HEK293 (cell line): ENCODE measurements around the gene HDAC1.

ENCODE experiments used
- IKZF3 ChIP-seq: fragments of 450-650 bp; IDR thresholded peaks from 2 replicates; pipeline ENCODE4 v1.5.0; 2018; ENCODE audit warnings: missing biosample characterization, mild to moderate bottlenecking, missing genetic modification characterization, moderate library complexity
- SP7 ChIP-seq: fragments of 450-650 bp; formaldehyde crosslinking; IDR thresholded peaks from 2 replicates; pipeline ENCODE4 v1.5.1; 2016; ENCODE audit warnings: missing biosample characterization, missing genetic modification characterization
- TCF7L2 ChIP-seq: IDR thresholded peaks from 2 replicates; pipeline ENCODE4 v1.6.1; 2011; ENCODE audit warnings: low read depth, mild to moderate bottlenecking, inconsistent platforms, low read length, moderate library complexity, borderline replicate concordance
- YY1 ChIP-seq: fragments of 450-650 bp; formaldehyde crosslinking; IDR thresholded peaks from 2 replicates; pipeline ENCODE4 v1.5.1; 2018; ENCODE audit warnings: missing biosample characterization, missing genetic modification characterization
- ZNF2 ChIP-seq: fragments of 450-650 bp; formaldehyde crosslinking; IDR thresholded peaks from 2 replicates; pipeline ENCODE4 v1.5.1; 2016; ENCODE audit warnings: missing biosample characterization, missing genetic modification characterization
- ZNF302 ChIP-seq: fragments of 450-650 bp; formaldehyde crosslinking; IDR thresholded peaks from 2 replicates; pipeline ENCODE4 v1.5.1; 2016; ENCODE audit warnings: missing biosample characterization, missing genetic modification characterization, low read depth
- ZNF544 ChIP-seq: fragments of 450-650 bp; formaldehyde crosslinking; IDR thresholded peaks from 2 replicates; pipeline ENCODE4 v1.5.0; 2017; ENCODE audit warnings: missing biosample characterization, missing genetic modification characterization
- ZNF549 ChIP-seq: fragments of 450-650 bp; IDR thresholded peaks from 2 replicates; pipeline ENCODE4 v1.5.1; 2018; ENCODE audit warnings: missing biosample characterization, missing genetic modification characterization, mild to moderate bottlenecking, inconsistent platforms, moderate library complexity
- ZNF600 ChIP-seq: fragments of 450-650 bp; formaldehyde crosslinking; IDR thresholded peaks from 2 replicates; pipeline ENCODE4 v1.5.1; 2016; ENCODE audit warnings: missing biosample characterization, missing genetic modification characterization
- ZNF660 ChIP-seq: fragments of 450-650 bp; IDR thresholded peaks from 2 replicates; pipeline ENCODE4 v1.5.1; 2018; ENCODE audit warnings: missing biosample characterization, mild to moderate bottlenecking, missing genetic modification characterization
- ZNF664 ChIP-seq: fragments of 450-650 bp; formaldehyde crosslinking; IDR thresholded peaks from 2 replicates; pipeline ENCODE4 v1.5.1; 2016; ENCODE audit warnings: missing biosample characterization, missing genetic modification characterization
- ZNF830 ChIP-seq: fragments of 450-650 bp; IDR thresholded peaks from 2 replicates; pipeline ENCODE4 v1.5.0; 2018; ENCODE audit warnings: missing biosample characterization, missing genetic modification characterization, low read depth, mild to moderate bottlenecking, moderate library complexity
- TF ChIP-seq, protein P1 (sequence below): fragments of 450-650 bp; IDR thresholded peaks from 2 replicates; pipeline ENCODE4 v1.5.1; 2018; ENCODE audit warnings: missing biosample characterization, mild to moderate bottlenecking, missing genetic modification characterization
- TF ChIP-seq, protein P2 (sequence below): fragments of 450-650 bp; formaldehyde crosslinking; IDR thresholded peaks from 2 replicates; pipeline ENCODE4 v1.5.1; 2016; ENCODE audit warnings: missing biosample characterization, missing genetic modification characterization, borderline replicate concordance
- TF ChIP-seq, protein P3 (sequence below): fragments of 450-650 bp; formaldehyde crosslinking; IDR thresholded peaks from 2 replicates; pipeline ENCODE4 v1.5.1; 2017; ENCODE audit warnings: missing biosample characterization, missing genetic modification characterization
- TF ChIP-seq, protein P4 (sequence below): fragments of 450-650 bp; formaldehyde crosslinking; conservative IDR thresholded peaks from 2 replicates; pipeline ENCODE4 v1.5.1; 2016; ENCODE audit warnings: low read depth, missing biosample characterization, missing genetic modification characterization
- TF ChIP-seq, protein P5 (sequence below): sonication (generic); formaldehyde crosslinking; IDR thresholded peaks from 2 replicates; pipeline ENCODE4 v1.8.1; 2022; ENCODE audit warnings: mild to moderate bottlenecking, moderate library complexity, missing genetic modification reagents
- TF ChIP-seq, protein P6 (sequence below): fragments of 450-650 bp; formaldehyde crosslinking; IDR thresholded peaks from 2 replicates; pipeline ENCODE4 v1.5.1; 2016; ENCODE audit warnings: missing biosample characterization, missing genetic modification characterization, borderline replicate concordance

Gene HDAC1

DNA sequence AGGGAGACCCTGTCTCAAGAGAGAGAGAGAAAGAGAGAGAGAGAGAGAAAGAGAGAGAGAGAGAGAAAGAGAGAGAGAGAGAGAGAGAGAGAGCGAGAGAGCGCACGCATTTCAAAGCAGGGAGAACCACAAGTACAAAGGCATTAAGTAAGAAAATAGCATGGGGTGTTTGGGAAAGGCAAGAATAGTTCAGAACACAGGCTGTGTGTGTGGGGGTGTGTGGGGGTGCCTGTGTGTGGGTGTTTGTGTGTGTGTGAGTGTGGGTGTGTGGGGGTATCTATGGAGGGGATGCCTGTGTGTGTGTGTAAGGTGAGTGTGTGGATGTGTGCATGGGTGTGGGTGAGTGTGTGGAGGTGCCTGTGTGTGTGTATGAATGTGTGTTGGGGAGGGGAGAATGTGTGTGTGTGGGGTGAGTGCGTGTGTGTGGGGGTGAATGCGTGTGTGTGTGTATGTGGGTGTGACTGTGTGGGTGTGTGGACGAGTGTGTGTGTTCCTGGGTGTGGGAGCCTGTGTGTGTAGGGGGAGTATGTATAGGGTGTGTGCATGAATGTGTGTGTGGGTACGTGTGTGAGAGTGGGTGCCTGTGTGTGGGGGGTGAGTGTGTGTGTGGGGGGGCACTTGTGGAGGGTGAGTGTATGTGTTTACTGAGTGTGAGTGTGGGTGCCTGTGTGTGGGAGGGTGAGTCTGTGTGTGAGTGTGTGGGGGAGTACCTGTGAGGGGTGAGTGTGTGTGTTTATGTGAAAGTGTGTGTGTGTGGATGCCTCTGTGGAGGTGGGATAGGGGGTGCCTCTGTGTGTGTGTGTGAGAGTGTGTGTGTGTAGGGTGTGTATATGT, 19.1 kb upstream of the HDAC1 start (continued):
- TF ChIP-seq YY1, result no peak
- TF ChIP-seq IKZF3, result no peak
- TF ChIP-seq, protein P1, sequence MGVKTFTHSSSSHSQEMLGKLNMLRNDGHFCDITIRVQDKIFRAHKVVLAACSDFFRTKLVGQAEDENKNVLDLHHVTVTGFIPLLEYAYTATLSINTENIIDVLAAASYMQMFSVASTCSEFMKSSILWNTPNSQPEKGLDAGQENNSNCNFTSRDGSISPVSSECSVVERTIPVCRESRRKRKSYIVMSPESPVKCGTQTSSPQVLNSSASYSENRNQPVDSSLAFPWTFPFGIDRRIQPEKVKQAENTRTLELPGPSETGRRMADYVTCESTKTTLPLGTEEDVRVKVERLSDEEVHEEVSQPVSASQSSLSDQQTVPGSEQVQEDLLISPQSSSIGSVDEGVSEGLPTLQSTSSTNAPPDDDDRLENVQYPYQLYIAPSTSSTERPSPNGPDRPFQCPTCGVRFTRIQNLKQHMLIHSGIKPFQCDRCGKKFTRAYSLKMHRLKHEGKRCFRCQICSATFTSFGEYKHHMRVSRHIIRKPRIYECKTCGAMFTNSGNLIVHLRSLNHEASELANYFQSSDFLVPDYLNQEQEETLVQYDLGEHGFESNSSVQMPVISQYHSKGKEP, result no peak
- TF ChIP-seq, protein P2, sequence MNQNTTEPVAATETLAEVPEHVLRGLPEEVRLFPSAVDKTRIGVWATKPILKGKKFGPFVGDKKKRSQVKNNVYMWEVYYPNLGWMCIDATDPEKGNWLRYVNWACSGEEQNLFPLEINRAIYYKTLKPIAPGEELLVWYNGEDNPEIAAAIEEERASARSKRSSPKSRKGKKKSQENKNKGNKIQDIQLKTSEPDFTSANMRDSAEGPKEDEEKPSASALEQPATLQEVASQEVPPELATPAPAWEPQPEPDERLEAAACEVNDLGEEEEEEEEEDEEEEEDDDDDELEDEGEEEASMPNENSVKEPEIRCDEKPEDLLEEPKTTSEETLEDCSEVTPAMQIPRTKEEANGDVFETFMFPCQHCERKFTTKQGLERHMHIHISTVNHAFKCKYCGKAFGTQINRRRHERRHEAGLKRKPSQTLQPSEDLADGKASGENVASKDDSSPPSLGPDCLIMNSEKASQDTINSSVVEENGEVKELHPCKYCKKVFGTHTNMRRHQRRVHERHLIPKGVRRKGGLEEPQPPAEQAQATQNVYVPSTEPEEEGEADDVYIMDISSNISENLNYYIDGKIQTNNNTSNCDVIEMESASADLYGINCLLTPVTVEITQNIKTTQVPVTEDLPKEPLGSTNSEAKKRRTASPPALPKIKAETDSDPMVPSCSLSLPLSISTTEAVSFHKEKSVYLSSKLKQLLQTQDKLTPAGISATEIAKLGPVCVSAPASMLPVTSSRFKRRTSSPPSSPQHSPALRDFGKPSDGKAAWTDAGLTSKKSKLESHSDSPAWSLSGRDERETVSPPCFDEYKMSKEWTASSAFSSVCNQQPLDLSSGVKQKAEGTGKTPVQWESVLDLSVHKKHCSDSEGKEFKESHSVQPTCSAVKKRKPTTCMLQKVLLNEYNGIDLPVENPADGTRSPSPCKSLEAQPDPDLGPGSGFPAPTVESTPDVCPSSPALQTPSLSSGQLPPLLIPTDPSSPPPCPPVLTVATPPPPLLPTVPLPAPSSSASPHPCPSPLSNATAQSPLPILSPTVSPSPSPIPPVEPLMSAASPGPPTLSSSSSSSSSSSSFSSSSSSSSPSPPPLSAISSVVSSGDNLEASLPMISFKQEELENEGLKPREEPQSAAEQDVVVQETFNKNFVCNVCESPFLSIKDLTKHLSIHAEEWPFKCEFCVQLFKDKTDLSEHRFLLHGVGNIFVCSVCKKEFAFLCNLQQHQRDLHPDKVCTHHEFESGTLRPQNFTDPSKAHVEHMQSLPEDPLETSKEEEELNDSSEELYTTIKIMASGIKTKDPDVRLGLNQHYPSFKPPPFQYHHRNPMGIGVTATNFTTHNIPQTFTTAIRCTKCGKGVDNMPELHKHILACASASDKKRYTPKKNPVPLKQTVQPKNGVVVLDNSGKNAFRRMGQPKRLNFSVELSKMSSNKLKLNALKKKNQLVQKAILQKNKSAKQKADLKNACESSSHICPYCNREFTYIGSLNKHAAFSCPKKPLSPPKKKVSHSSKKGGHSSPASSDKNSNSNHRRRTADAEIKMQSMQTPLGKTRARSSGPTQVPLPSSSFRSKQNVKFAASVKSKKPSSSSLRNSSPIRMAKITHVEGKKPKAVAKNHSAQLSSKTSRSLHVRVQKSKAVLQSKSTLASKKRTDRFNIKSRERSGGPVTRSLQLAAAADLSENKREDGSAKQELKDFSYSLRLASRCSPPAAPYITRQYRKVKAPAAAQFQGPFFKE (tag by site-specific recombination), result no peak
- 0 out of 2 replicates have a peak, but pooled peaks have one; percentile 29 for TF ChIP-seq ZNF600
- no peak for TF ChIP-seq ZNF549 (tag by site-specific recombination)
- TF ChIP-seq TCF7L2, result no peak
- no peak for TF ChIP-seq ZNF830 (tag by site-specific recombination)
- TF ChIP-seq ZNF302 (tag by site-specific recombination), result no peak
- TF ChIP-seq, protein P3, sequence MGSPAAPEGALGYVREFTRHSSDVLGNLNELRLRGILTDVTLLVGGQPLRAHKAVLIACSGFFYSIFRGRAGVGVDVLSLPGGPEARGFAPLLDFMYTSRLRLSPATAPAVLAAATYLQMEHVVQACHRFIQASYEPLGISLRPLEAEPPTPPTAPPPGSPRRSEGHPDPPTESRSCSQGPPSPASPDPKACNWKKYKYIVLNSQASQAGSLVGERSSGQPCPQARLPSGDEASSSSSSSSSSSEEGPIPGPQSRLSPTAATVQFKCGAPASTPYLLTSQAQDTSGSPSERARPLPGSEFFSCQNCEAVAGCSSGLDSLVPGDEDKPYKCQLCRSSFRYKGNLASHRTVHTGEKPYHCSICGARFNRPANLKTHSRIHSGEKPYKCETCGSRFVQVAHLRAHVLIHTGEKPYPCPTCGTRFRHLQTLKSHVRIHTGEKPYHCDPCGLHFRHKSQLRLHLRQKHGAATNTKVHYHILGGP (tag by site-specific recombination), result no peak
- TF ChIP-seq, protein P4, sequence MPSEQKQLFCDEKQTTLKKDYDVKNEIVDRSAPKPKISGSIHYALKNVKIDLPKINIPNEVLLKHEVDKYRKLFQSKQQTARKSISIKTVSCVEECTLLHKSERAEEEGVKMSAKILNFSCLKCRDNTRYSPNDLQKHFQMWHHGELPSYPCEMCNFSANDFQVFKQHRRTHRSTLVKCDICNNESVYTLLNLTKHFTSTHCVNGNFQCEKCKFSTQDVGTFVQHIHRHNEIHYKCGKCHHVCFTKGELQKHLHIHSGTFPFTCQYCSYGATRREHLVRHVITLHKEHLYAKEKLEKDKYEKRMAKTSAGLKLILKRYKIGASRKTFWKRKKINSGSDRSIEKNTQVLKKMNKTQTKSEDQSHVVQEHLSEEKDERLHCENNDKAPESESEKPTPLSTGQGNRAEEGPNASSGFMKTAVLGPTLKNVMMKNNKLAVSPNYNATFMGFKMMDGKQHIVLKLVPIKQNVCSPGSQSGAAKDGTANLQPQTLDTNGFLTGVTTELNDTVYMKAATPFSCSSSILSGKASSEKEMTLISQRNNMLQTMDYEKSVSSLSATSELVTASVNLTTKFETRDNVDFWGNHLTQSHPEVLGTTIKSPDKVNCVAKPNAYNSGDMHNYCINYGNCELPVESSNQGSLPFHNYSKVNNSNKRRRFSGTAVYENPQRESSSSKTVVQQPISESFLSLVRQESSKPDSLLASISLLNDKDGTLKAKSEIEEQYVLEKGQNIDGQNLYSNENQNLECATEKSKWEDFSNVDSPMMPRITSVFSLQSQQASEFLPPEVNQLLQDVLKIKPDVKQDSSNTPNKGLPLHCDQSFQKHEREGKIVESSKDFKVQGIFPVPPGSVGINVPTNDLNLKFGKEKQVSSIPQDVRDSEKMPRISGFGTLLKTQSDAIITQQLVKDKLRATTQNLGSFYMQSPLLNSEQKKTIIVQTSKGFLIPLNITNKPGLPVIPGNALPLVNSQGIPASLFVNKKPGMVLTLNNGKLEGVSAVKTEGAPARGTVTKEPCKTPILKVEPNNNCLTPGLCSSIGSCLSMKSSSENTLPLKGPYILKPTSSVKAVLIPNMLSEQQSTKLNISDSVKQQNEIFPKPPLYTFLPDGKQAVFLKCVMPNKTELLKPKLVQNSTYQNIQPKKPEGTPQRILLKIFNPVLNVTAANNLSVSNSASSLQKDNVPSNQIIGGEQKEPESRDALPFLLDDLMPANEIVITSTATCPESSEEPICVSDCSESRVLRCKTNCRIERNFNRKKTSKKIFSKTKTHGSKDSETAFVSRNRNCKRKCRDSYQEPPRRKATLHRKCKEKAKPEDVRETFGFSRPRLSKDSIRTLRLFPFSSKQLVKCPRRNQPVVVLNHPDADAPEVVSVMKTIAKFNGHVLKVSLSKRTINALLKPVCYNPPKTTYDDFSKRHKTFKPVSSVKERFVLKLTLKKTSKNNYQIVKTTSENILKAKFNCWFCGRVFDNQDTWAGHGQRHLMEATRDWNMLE (tag by site-specific recombination), result no peak
- TF ChIP-seq ZNF660 (tag by site-specific recombination), result no peak
- TF ChIP-seq, protein P5, sequence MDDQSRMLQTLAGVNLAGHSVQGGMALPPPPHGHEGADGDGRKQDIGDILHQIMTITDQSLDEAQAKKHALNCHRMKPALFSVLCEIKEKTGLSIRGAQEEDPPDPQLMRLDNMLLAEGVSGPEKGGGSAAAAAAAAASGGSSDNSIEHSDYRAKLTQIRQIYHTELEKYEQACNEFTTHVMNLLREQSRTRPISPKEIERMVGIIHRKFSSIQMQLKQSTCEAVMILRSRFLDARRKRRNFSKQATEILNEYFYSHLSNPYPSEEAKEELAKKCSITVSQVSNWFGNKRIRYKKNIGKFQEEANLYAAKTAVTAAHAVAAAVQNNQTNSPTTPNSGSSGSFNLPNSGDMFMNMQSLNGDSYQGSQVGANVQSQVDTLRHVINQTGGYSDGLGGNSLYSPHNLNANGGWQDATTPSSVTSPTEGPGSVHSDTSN, result no peak
- no peak for TF ChIP-seq SP7
- TF ChIP-seq, protein P6, sequence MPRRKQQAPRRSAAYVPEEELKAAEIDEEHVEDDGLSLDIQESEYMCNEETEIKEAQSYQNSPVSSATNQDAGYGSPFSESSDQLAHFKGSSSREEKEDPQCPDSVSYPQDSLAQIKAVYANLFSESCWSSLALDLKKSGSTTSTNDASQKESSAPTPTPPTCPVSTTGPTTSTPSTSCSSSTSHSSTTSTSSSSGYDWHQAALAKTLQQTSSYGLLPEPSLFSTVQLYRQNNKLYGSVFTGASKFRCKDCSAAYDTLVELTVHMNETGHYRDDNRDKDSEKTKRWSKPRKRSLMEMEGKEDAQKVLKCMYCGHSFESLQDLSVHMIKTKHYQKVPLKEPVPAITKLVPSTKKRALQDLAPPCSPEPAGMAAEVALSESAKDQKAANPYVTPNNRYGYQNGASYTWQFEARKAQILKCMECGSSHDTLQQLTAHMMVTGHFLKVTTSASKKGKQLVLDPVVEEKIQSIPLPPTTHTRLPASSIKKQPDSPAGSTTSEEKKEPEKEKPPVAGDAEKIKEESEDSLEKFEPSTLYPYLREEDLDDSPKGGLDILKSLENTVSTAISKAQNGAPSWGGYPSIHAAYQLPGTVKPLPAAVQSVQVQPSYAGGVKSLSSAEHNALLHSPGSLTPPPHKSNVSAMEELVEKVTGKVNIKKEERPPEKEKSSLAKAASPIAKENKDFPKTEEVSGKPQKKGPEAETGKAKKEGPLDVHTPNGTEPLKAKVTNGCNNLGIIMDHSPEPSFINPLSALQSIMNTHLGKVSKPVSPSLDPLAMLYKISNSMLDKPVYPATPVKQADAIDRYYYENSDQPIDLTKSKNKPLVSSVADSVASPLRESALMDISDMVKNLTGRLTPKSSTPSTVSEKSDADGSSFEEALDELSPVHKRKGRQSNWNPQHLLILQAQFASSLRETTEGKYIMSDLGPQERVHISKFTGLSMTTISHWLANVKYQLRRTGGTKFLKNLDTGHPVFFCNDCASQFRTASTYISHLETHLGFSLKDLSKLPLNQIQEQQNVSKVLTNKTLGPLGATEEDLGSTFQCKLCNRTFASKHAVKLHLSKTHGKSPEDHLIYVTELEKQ (tag by site-specific recombination), result no peak
- TF ChIP-seq ZNF2 (tag by site-specific recombination), result no peak
- no peak for TF ChIP-seq ZNF664 (tag by site-specific recombination)
- TF ChIP-seq ZNF544 (tag by site-specific recombination), result 0 out of 2 replicates have a peak, but pooled peaks have one; percentile 53
